ENCODE data around the gene CCNY. TPM values are rescaled to one million over a fixed set of nuclear protein-coding genes. Genes with fewer than 3 reads are reported as not detected.

Gene CCNY
- total and polyA plus RNA-seq, 2 experiments from 2014 or later = 51.5 to 55.8 TPM

DNA sequence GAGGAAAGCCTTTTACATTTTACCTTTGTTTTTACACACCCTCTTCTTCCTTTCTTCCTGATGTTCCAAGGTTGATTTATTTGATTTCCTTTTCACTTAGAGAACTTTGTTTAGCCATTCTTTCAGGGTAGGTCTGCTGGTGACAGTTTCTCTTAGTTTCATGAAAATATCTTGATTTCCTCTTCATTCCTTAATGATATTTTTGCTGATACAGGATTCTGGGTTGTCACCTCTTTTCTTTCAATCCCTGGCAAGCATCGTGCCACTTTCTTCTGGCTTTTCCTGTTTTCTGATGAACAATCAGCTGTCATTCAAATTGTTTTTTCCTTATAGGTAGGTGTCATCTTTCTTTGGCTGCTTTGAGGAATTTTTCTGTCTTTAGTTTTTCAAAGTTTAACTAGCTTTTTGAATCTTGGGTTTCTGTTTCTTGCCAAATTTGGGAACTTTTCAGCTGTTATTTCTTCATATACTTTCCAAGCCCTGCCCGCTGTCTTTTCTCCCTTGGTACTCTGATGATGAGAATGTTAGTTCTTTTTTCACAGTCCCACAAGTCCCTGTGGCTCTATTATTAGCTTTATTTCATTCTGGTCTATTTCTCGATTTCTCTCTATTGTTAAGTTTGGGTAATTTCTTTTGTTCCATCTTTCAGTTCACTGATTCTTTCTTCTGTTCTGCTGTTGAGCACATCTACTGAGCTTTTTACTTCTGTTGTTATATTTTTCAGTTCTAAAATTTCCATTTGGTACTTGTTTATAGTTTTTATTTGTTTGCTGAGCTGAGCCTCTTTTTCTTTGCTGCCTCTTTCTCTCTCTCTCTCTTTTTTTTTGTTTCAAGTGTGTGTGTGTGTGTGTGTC is 102.6 kb downstream of the CCNY start:
- Histone ChIP-seq H3K79me2 (peaks cover 97% of the 10 kb centered on the region), H3K27me3 (no peaks in the 10 kb centered on the region), H3K4me1 (ENCODE audit: insufficient read depth) (peaks cover 4% of the 10 kb centered on the region), H2AFZ (no peak overlapping the region), H3K27ac (no peak overlapping the region), H3K4me2 (no peak overlapping the region), H4K20me1 (ENCODE audit: insufficient read depth, poor library complexity, severe bottlenecking) (peaks cover 9% of the 10 kb centered on the region), H3K4me3 (no peak overlapping the region), H3K9me2 (replicated peaks; ENCODE audit: insufficient read depth) (no peaks in the 10 kb centered on the region), H3K9me3 (ENCODE audit: low read depth) (no peaks in the 10 kb centered on the region), H3K36me3 (replicated peaks; ENCODE audit: insufficient read depth, low read depth) (no peaks in the 10 kb centered on the region)
- no peak for DNase-seq (ENCODE audit: low spot score)
- WGBS (ENCODE audit: low lambda C conversion rate, missing lambda C conversion rate) = 95% methylated on average over 3 of the region's 3 CpGs
- TF ChIP-seq EZH2 (IDR thresholded peaks at IDR 0.05; ENCODE audit: borderline replicate concordance) = no peak
- TF ChIP-seq EZH2phosphoT487 (IDR thresholded peaks at IDR 0.05; ENCODE audit: low read depth, severe bottlenecking, unreplicated experiment) = no peak
- TF ChIP-seq, protein P1, sequence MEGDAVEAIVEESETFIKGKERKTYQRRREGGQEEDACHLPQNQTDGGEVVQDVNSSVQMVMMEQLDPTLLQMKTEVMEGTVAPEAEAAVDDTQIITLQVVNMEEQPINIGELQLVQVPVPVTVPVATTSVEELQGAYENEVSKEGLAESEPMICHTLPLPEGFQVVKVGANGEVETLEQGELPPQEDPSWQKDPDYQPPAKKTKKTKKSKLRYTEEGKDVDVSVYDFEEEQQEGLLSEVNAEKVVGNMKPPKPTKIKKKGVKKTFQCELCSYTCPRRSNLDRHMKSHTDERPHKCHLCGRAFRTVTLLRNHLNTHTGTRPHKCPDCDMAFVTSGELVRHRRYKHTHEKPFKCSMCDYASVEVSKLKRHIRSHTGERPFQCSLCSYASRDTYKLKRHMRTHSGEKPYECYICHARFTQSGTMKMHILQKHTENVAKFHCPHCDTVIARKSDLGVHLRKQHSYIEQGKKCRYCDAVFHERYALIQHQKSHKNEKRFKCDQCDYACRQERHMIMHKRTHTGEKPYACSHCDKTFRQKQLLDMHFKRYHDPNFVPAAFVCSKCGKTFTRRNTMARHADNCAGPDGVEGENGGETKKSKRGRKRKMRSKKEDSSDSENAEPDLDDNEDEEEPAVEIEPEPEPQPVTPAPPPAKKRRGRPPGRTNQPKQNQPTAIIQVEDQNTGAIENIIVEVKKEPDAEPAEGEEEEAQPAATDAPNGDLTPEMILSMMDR (IDR thresholded peaks at IDR 0.05; ENCODE audit: poor library complexity) = no peak

DNA sequence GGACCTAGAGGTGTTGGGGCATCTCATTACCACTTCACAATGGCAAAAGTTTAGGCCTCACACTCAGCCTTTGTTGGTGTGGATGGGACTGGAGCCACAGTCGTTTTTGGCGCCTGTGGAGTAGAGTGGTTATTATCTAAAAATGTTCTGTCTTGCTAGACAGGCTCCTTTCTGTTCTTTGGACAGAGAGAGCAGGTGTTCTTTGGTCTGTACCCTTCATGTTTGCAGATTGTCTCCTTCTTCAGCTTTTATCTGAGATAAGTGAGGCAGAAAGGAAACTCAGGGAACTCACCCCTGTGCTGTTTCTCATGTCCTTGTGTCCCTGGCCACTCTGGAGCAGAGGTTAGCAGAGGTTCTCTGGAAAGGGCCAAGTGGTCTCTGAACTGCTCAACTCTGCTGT is 103.7 kb downstream of the CCNY start:
- Histone ChIP-seq H3K27ac (no peak overlapping the region), H3K4me1 (ENCODE audit: insufficient read depth) (peaks cover 4% of the 10 kb centered on the region), H2AFZ (no peak overlapping the region), H3K4me3 (no peak overlapping the region), H3K9me2 (replicated peaks; ENCODE audit: insufficient read depth) (no peaks in the 10 kb centered on the region), H3K36me3 (replicated peaks; ENCODE audit: insufficient read depth, low read depth) (no peaks in the 10 kb centered on the region), H3K27me3 (no peaks in the 10 kb centered on the region), H3K79me2 (peaks cover 99% of the 10 kb centered on the region), H4K20me1 (ENCODE audit: insufficient read depth, poor library complexity, severe bottlenecking) (peaks cover 16% of the 10 kb centered on the region), H3K4me2 (no peak overlapping the region), H3K9me3 (ENCODE audit: low read depth) (no peaks in the 10 kb centered on the region)
- 86% methylated on average over 2 of the region's 2 CpGs for WGBS (ENCODE audit: low lambda C conversion rate, missing lambda C conversion rate)
- DNase-seq (ENCODE audit: low spot score) = no peak
- TF ChIP-seq EZH2 (IDR thresholded peaks at IDR 0.05; ENCODE audit: borderline replicate concordance) (no peak), EZH2phosphoT487 (IDR thresholded peaks at IDR 0.05; ENCODE audit: low read depth, severe bottlenecking, unreplicated experiment) (no peak)
- TF ChIP-seq, protein P1 (IDR thresholded peaks at IDR 0.05; ENCODE audit: poor library complexity) = no peak

DNA sequence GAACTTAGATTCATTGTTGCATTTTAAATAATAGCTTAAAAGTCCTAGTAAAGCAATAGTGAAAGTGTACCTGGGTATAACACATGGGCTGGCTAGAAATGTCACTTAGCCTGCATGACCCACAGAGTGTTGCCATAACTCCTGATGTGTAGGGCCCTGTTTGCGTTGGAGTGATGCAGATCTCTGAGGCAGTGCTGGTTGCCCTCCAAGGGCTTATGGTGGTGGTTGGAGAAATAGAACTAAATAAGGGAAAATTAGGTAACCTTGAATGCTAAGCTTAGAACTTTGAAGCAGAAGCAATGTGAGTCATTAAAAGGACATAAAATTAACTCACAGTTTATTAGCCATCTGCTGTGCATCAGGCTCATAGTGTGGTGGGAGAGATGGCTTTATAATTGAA is 105.7 kb downstream of the CCNY start:
- H4K20me1 ChIP-seq (ENCODE audit: insufficient read depth, poor library complexity, severe bottlenecking) = peaks cover 31% of the 10 kb centered on the region

More for the DNA sequence above, 105.7 kb downstream of the CCNY start:
- WGBS (ENCODE audit: low lambda C conversion rate, missing lambda C conversion rate) = 72% methylated on average over 1 of the region's 1 CpG
- H3K27me3 ChIP-seq = no peaks in the 10 kb centered on the region
- peaks cover 4% of the 10 kb centered on the region for H3K4me1 ChIP-seq (ENCODE audit: insufficient read depth)
- TF ChIP-seq, protein P1 (IDR thresholded peaks at IDR 0.05; ENCODE audit: poor library complexity) = no peak
- TF ChIP-seq EZH2phosphoT487 (IDR thresholded peaks at IDR 0.05; ENCODE audit: low read depth, severe bottlenecking, unreplicated experiment) = no peak
- no peak for TF ChIP-seq EZH2 (IDR thresholded peaks at IDR 0.05; ENCODE audit: borderline replicate concordance)
- H3K4me2 ChIP-seq = no peak overlapping the region
- H2AFZ ChIP-seq = no peak overlapping the region
- H3K4me3 ChIP-seq = no peak overlapping the region
- H3K9me2 ChIP-seq (replicated peaks; ENCODE audit: insufficient read depth) = no peaks in the 10 kb centered on the region
- no peaks in the 10 kb centered on the region for H3K36me3 ChIP-seq (replicated peaks; ENCODE audit: insufficient read depth, low read depth)
- peaks cover 100% of the 10 kb centered on the region for H3K79me2 ChIP-seq
- no peak overlapping the region for H3K27ac ChIP-seq
- DNase-seq (ENCODE audit: low spot score) = no peak
- no peaks in the 10 kb centered on the region for H3K9me3 ChIP-seq (ENCODE audit: low read depth)

Measured in hepatocyte (in vitro differentiated cells).